SK-N-SH treated with all-trans-retinoic acid at 6 μM for 48 hours (cell line): ENCODE measurements around the gene IFIT2.
"Not testable (repeated sequence)": the region's sequence is repeated elsewhere in the genome, so short reads cannot be mapped to it uniquely, and the experiment has no call there.

ENCODE experiments used
- PPARA ChIP-seq: fragments of 250-450 bp; sonication (Bioruptor Pico); IDR thresholded peaks from 2 replicates; pipeline ENCODE4 v1.5.0; 2020; ENCODE audit warnings: mild to moderate bottlenecking, borderline replicate concordance
- ZNF70 ChIP-seq: fragments of 450-650 bp; formaldehyde crosslinking; IDR thresholded peaks from 2 replicates; pipeline ENCODE4 v1.5.0; 2020; ENCODE audit warnings: mild to moderate bottlenecking, moderate library complexity
- ZNF8 ChIP-seq: fragments of 450-650 bp; formaldehyde crosslinking; IDR thresholded peaks from 2 replicates; pipeline ENCODE4 v1.5.0; 2020; ENCODE audit warnings: mild to moderate bottlenecking, moderate library complexity

GRCh38 chr10:89330014-89330413 lies 28.2 kb downstream of the IFIT2 start:
- not testable (repeated sequence) for TF ChIP-seq PPARA, ZNF70, ZNF8 (CRISPR knock-in tag)
